OCI-LY1 (cell line): Measurements from ENCODE around the gene RANBP1.

Source experiments
- CTCF ChIP-seq: fragments of 200-600 bp; sonication (generic), shearing (Covaris generic); IDR thresholded peaks from 2 replicates; pipeline ENCODE4 v1.5.1; 2017; ENCODE audit warnings: mild to moderate bottlenecking, antibody characterized with exemption, low read length, moderate library complexity, mixed read lengths
- EZH2 ChIP-seq: fragments of 200-600 bp; sonication (generic), shearing (Covaris generic); IDR thresholded peaks from 2 replicates; pipeline ENCODE4 v1.8.0; 2017; ENCODE audit warnings: borderline replicate concordance, mixed run types, mild to moderate bottlenecking, antibody characterized with exemption, low read length, moderate library complexity, mixed read lengths

- no peak for TF ChIP-seq CTCF
- TF ChIP-seq EZH2: no peak
Observed at GRCh38 chr22:20148414-20148813, 32.5 kb downstream of the RANBP1 start.
